MM.1S (cell line): ENCODE data around the gene FAM98A.

Source experiments
- EZH2 ChIP-seq: fragments of 300-600 bp; sonication (generic); optimal IDR thresholded peaks from 2 replicates; pipeline ENCODE3; 2017; ENCODE audit warnings: low read depth, mild to moderate bottlenecking, antibody characterized with exemption, low read length, mixed read lengths
- EZH2phosphoT487 ChIP-seq: fragments of 300-600 bp; sonication (generic); IDR thresholded peaks from 2 replicates; pipeline ENCODE4 v1.6.1; 2018; ENCODE audit warnings: antibody characterized with exemption, low read length
- TF ChIP-seq, protein P1 (sequence below): fragments of 300-600 bp; sonication (generic); IDR thresholded peaks from 2 replicates; pipeline ENCODE4 v1.5.1; 2016; ENCODE audit warnings: antibody characterized with exemption, low read length, mixed read lengths

DNA sequence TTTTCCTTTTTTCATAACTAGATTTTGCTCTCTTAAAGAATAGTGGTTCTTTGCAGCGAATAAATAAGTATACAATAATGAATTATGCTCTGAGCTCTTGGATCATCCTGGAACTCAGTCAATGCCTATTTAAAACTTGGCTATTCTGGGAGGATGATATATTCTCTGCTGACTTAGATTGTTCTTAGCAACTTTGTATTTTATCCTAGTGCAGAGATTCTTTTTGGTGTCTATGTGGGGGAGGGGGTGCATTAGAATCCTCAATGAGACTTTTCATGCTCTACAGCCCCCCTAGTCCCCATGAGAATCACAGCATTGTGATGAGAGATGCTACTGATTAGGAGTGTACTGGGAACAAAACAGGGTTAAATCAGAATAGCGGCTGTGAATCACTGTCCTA, 8.8 kb upstream of the FAM98A start:
- TF ChIP-seq EZH2phosphoT487 = no peak
- TF ChIP-seq, protein P1, sequence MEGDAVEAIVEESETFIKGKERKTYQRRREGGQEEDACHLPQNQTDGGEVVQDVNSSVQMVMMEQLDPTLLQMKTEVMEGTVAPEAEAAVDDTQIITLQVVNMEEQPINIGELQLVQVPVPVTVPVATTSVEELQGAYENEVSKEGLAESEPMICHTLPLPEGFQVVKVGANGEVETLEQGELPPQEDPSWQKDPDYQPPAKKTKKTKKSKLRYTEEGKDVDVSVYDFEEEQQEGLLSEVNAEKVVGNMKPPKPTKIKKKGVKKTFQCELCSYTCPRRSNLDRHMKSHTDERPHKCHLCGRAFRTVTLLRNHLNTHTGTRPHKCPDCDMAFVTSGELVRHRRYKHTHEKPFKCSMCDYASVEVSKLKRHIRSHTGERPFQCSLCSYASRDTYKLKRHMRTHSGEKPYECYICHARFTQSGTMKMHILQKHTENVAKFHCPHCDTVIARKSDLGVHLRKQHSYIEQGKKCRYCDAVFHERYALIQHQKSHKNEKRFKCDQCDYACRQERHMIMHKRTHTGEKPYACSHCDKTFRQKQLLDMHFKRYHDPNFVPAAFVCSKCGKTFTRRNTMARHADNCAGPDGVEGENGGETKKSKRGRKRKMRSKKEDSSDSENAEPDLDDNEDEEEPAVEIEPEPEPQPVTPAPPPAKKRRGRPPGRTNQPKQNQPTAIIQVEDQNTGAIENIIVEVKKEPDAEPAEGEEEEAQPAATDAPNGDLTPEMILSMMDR = no peak
- TF ChIP-seq EZH2 = no peak
